ENCODE measurements around the gene NT5C1B. TPM values are rescaled to one million over a fixed set of nuclear protein-coding genes. Genes with fewer than 3 reads are reported as not detected.

Gene NT5C1B
- total and polyA plus RNA-seq, 10 of the 15 experiments (the other 5 are each of a cell fraction or from before 2014, with no cell fraction given), result 0.40 to 0.44 TPM; not detected in 8

GRCh38 chr2:18559531-18560030, 29.8 kb downstream of the NT5C1B start:
- H3K9me3 ChIP-seq (replicated peaks; ENCODE audit: control insufficient read depth, insufficient read depth, low read length), result no peaks in the 10 kb centered on the region
- peak overlapping the region; percentile 82 for H3K4me3 ChIP-seq
- H2AFZ ChIP-seq (ENCODE audit: control insufficient read depth, low read depth, low read length), result peak overlapping the region; percentile 99
- peak overlapping the region; percentile 84 for H3K27ac ChIP-seq (ENCODE audit: control insufficient read depth, insufficient read depth)
- ChIA-PET RAD21 (ENCODE audit: unreplicated experiment) (interaction anchor here (1.2 to 1.5 kb wide), 2 partner anchors 13 to 39 kb away, joined by 4 to 5 read pairs; no protein-coding TSS in a partner anchor), SMC1A (ENCODE audit: uncharacterized antibody, unreplicated experiment) (interaction anchor here (0.5 to 2.4 kb wide), 7 partner anchors 10 to 39 kb away, joined by 3 to 7 read pairs (median 6); no protein-coding TSS in a partner anchor), POLR2A (interaction anchor here (0.5 kb wide), 1 partner anchor 736 kb away, joined by 3 read pairs; no protein-coding TSS in a partner anchor), CTCF (interaction anchor here (0.7 to 2.8 kb wide), 4 partner anchors 39 to 746 kb away, joined by 3 to 12 read pairs (median 3); no protein-coding TSS in a partner anchor)
- FAIRE-seq, result no peak
- no peak for DNase-seq (ENCODE audit: low read depth, low spot score)
- intact Hi-C loops (cut with micrococcal nuclease; ENCODE audit: unreplicated experiment) (loop anchor here (1.0 kb wide), 1 partner anchor 789 kb away; no protein-coding TSS in a partner anchor), in situ Hi-C loops (cut with MboI) (no loop called here)
- peak overlapping the region; percentile 19 for H3K4me2 ChIP-seq (ENCODE audit: control insufficient read depth, insufficient read depth)
- 5% methylated on average over 11 of the region's 11 CpGs for WGBS (ENCODE audit: insufficient coverage, insufficient replicate concordance, low lambda C conversion rate, missing lambda C conversion rate)
- TSS peak; percentile 76 for BruUV-seq (replicated peaks)
- no peak; the same call in 2 of the 3 replicates for ATAC-seq
- peaks cover 16% of the 10 kb centered on the region for H3K79me2 ChIP-seq (ENCODE audit: control insufficient read depth, insufficient read depth, low read length)
- no peaks in the 10 kb centered on the region for H3K4me1 ChIP-seq (ENCODE audit: control insufficient read depth, insufficient read depth, low read length)
- TF ChIP-seq ATF3 (IDR thresholded peaks at IDR 0.05; ENCODE audit: borderline replicate concordance, extremely low read depth, low read depth, low read length), result no peak
- 0 out of 2 replicates have a peak, but pooled peaks have one; percentile 22 for TF ChIP-seq NBN (IDR thresholded peaks at IDR 0.05)
- H3K36me3 ChIP-seq (ENCODE audit: control insufficient read depth in 2 of 2, insufficient read depth in 2 of 2, low read length in 1 of 2), result peaks cover 0 to 5% of the 10 kb centered on the region in 2 experiments; a peak in 1 of 4 replicates
- no peaks in the 10 kb centered on the region for H4K20me1 ChIP-seq (ENCODE audit: control insufficient read depth, insufficient read depth)
- H3K9ac ChIP-seq (ENCODE audit: control insufficient read depth, insufficient read depth, low read length), result peak overlapping the region; percentile 74
- H3K27me3 ChIP-seq (replicated peaks in 1 of 2; ENCODE audit: control insufficient read depth in 2 of 2, insufficient read depth in 2 of 2, low read length in 1 of 2), result no peaks in the 10 kb centered on the region

GRCh38 chr2:18558458-18558857, 30.9 kb downstream of the NT5C1B start:
- ATAC-seq, result no peak
- H3K4me2 ChIP-seq (ENCODE audit: control insufficient read depth, insufficient read depth), result 0 out of 2 replicates have a peak overlapping the region, but pooled peaks have one; percentile 19
- H2AFZ ChIP-seq (ENCODE audit: control insufficient read depth, low read depth, low read length), result no peak overlapping the region
- H3K36me3 ChIP-seq (ENCODE audit: control insufficient read depth in 2 of 2, insufficient read depth in 2 of 2, low read length in 1 of 2), result peaks cover 0 to 5% of the 10 kb centered on the region in 2 experiments; a peak in 1 of 4 replicates
- intact Hi-C loops (cut with micrococcal nuclease; ENCODE audit: unreplicated experiment), result no loop called here
- no peak for TF ChIP-seq CHD1 (IDR thresholded peaks at IDR 0.05; ENCODE audit: low read depth, low read length)
- no peak for TF ChIP-seq BCL11A (IDR thresholded peaks at IDR 0.05; ENCODE audit: low read depth, low read length)
- no peak for TF ChIP-seq SREBF1 (IDR thresholded peaks at IDR 0.05; ENCODE audit: low read length)
- TF ChIP-seq IRF3 (IDR thresholded peaks at IDR 0.05), result no peak
- no peak for TF ChIP-seq IKZF1 (conservative IDR thresholded peaks at IDR 0.05)
- no peak for TF ChIP-seq HDGF (IDR thresholded peaks at IDR 0.05)
- no peak for TF ChIP-seq E2F8 (IDR thresholded peaks at IDR 0.05; ENCODE audit: low read depth, partially characterized antibody)
- TF ChIP-seq ZNF622 (IDR thresholded peaks at IDR 0.05), result no peak
- TF ChIP-seq NR2F1 (conservative IDR thresholded peaks at IDR 0.05), result no peak
- TF ChIP-seq ZNF207 (IDR thresholded peaks at IDR 0.05; ENCODE audit: borderline replicate concordance), result no peak
- TF ChIP-seq NR2C1 (IDR thresholded peaks at IDR 0.05), result no peak
- CTCF ChIA-PET, result interaction anchor here (1.3 to 2.8 kb wide), 2 partner anchors 12 to 38 kb away, joined by 5 to 12 read pairs; no protein-coding TSS in a partner anchor
- no TSS peak for BruUV-seq (replicated peaks)
- H4K20me1 ChIP-seq (ENCODE audit: control insufficient read depth, insufficient read depth), result no peaks in the 10 kb centered on the region
- no peak for DNase-seq (ENCODE audit: low read depth, low spot score)
- no peaks in the 10 kb centered on the region for H3K4me1 ChIP-seq (ENCODE audit: control insufficient read depth, insufficient read depth, low read length)
- POLR2A ChIA-PET, result interaction anchor here (1.1 kb wide), 1 partner anchor 13 kb away, joined by 3 read pairs; no protein-coding TSS in a partner anchor
- no peak overlapping the region for H3K27ac ChIP-seq (ENCODE audit: control insufficient read depth, insufficient read depth)
- H3K79me2 ChIP-seq (ENCODE audit: control insufficient read depth, insufficient read depth, low read length), result peaks cover 16% of the 10 kb centered on the region
- SMC1A ChIA-PET (ENCODE audit: uncharacterized antibody, unreplicated experiment), result interaction anchor here (0.8 to 2.0 kb wide), 5 partner anchors 10 to 37 kb away, joined by 3 to 7 read pairs (median 6); no protein-coding TSS in a partner anchor
- no peaks in the 10 kb centered on the region for H3K27me3 ChIP-seq (replicated peaks in 1 of 2; ENCODE audit: control insufficient read depth in 2 of 2, insufficient read depth in 2 of 2, low read length in 1 of 2)
- FAIRE-seq, result no peak
- H3K9me3 ChIP-seq (replicated peaks; ENCODE audit: control insufficient read depth, insufficient read depth, low read length), result no peaks in the 10 kb centered on the region
- H3K4me3 ChIP-seq, result no peak overlapping the region
- in situ Hi-C loops (cut with MboI), result no loop called here
- 94% methylated on average over 1 of the region's 1 CpG for WGBS (ENCODE audit: insufficient coverage, insufficient replicate concordance, low lambda C conversion rate, missing lambda C conversion rate)
- H3K9ac ChIP-seq (ENCODE audit: control insufficient read depth, insufficient read depth, low read length), result no peak overlapping the region
- RAD21 ChIA-PET (ENCODE audit: unreplicated experiment), result interaction anchor here (1.0 kb wide), 1 partner anchor 12 kb away, joined by 3 read pairs; no protein-coding TSS in a partner anchor

Data from GM12878 (cell line).